WTC11 (cell line): ENCODE measurements around the gene FAR2.

ENCODE experiments used
- TCF7 ChIP-seq: sonication (generic); formaldehyde crosslinking; IDR thresholded peaks from 2 replicates; pipeline ENCODE4 v1.8.0; 2022; ENCODE audit warnings: mild to moderate bottlenecking, low read depth, missing genetic modification reagents, moderate library complexity
- ZNF232 ChIP-seq: sonication (generic); formaldehyde crosslinking; IDR thresholded peaks from 2 replicates; pipeline ENCODE4 v1.8.0; 2022; ENCODE audit warnings: mild to moderate bottlenecking, missing genetic modification reagents
- TF ChIP-seq, protein P1 (sequence below): sonication (generic); formaldehyde crosslinking; IDR thresholded peaks from 2 replicates; pipeline ENCODE4 v1.8.1; 2023; ENCODE audit warnings: mild to moderate bottlenecking, missing genetic modification reagents
- TF ChIP-seq, protein P2 (sequence below): sonication (generic); formaldehyde crosslinking; IDR thresholded peaks from 2 replicates; pipeline ENCODE4 v1.8.0; 2022; ENCODE audit warnings: missing genetic modification reagents
- TF ChIP-seq, protein P3 (sequence below): fragments of 200-600 bp; IDR thresholded peaks from 2 replicates; pipeline ENCODE4 v1.8.0; 2022; ENCODE audit warnings: antibody characterized with exemption
- TF ChIP-seq, protein P4 (sequence below): sonication (generic); formaldehyde crosslinking; IDR thresholded peaks from 2 replicates; pipeline ENCODE4 v1.8.1; 2023; ENCODE audit warnings: mild to moderate bottlenecking, missing genetic modification reagents, moderate library complexity
- TF ChIP-seq, protein P5 (sequence below): sonication (generic); formaldehyde crosslinking; conservative IDR thresholded peaks from 2 replicates; pipeline ENCODE4 v1.8.1; 2023; ENCODE audit warnings: mild to moderate bottlenecking, low read depth, missing genetic modification reagents, moderate library complexity

DNA sequence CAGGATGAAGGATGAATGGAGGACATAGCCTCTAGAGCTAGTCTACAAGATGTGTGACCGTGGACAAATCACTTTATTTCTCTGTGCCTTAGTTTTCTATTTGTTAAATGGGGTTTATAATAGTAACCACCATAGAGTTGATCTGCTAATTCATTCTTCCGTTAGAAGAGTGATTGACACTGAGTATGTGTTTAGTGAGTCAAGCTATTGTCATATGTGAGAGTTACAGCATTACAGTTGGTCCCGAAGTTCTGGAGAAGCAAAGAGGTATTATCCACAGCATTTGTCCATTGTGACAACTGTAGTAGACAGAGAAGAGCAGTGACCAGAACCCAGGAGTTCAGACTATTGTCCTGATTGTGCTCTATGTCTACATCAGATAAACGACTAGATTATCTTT, 14.1 kb downstream of the FAR2 start:
- TF ChIP-seq, protein P1, sequence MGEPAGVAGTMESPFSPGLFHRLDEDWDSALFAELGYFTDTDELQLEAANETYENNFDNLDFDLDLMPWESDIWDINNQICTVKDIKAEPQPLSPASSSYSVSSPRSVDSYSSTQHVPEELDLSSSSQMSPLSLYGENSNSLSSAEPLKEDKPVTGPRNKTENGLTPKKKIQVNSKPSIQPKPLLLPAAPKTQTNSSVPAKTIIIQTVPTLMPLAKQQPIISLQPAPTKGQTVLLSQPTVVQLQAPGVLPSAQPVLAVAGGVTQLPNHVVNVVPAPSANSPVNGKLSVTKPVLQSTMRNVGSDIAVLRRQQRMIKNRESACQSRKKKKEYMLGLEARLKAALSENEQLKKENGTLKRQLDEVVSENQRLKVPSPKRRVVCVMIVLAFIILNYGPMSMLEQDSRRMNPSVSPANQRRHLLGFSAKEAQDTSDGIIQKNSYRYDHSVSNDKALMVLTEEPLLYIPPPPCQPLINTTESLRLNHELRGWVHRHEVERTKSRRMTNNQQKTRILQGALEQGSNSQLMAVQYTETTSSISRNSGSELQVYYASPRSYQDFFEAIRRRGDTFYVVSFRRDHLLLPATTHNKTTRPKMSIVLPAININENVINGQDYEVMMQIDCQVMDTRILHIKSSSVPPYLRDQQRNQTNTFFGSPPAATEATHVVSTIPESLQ (CRISPR knock-in tag) = no peak
- TF ChIP-seq, protein P2, sequence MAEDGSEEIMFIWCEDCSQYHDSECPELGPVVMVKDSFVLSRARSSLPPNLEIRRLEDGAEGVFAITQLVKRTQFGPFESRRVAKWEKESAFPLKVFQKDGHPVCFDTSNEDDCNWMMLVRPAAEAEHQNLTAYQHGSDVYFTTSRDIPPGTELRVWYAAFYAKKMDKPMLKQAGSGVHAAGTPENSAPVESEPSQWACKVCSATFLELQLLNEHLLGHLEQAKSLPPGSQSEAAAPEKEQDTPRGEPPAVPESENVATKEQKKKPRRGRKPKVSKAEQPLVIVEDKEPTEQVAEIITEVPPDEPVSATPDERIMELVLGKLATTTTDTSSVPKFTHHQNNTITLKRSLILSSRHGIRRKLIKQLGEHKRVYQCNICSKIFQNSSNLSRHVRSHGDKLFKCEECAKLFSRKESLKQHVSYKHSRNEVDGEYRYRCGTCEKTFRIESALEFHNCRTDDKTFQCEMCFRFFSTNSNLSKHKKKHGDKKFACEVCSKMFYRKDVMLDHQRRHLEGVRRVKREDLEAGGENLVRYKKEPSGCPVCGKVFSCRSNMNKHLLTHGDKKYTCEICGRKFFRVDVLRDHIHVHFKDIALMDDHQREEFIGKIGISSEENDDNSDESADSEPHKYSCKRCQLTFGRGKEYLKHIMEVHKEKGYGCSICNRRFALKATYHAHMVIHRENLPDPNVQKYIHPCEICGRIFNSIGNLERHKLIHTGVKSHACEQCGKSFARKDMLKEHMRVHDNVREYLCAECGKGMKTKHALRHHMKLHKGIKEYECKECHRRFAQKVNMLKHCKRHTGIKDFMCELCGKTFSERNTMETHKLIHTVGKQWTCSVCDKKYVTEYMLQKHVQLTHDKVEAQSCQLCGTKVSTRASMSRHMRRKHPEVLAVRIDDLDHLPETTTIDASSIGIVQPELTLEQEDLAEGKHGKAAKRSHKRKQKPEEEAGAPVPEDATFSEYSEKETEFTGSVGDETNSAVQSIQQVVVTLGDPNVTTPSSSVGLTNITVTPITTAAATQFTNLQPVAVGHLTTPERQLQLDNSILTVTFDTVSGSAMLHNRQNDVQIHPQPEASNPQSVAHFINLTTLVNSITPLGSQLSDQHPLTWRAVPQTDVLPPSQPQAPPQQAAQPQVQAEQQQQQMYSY (CRISPR knock-in tag) = no peak
- TF ChIP-seq, protein P3, sequence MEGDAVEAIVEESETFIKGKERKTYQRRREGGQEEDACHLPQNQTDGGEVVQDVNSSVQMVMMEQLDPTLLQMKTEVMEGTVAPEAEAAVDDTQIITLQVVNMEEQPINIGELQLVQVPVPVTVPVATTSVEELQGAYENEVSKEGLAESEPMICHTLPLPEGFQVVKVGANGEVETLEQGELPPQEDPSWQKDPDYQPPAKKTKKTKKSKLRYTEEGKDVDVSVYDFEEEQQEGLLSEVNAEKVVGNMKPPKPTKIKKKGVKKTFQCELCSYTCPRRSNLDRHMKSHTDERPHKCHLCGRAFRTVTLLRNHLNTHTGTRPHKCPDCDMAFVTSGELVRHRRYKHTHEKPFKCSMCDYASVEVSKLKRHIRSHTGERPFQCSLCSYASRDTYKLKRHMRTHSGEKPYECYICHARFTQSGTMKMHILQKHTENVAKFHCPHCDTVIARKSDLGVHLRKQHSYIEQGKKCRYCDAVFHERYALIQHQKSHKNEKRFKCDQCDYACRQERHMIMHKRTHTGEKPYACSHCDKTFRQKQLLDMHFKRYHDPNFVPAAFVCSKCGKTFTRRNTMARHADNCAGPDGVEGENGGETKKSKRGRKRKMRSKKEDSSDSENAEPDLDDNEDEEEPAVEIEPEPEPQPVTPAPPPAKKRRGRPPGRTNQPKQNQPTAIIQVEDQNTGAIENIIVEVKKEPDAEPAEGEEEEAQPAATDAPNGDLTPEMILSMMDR = no peak
- TF ChIP-seq ZNF232 (CRISPR knock-in tag) (no peak), TCF7 (CRISPR knock-in tag) (no peak)
- TF ChIP-seq, protein P4, sequence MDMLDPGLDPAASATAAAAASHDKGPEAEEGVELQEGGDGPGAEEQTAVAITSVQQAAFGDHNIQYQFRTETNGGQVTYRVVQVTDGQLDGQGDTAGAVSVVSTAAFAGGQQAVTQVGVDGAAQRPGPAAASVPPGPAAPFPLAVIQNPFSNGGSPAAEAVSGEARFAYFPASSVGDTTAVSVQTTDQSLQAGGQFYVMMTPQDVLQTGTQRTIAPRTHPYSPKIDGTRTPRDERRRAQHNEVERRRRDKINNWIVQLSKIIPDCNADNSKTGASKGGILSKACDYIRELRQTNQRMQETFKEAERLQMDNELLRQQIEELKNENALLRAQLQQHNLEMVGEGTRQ (CRISPR knock-in tag) = no peak
- TF ChIP-seq, protein P5, sequence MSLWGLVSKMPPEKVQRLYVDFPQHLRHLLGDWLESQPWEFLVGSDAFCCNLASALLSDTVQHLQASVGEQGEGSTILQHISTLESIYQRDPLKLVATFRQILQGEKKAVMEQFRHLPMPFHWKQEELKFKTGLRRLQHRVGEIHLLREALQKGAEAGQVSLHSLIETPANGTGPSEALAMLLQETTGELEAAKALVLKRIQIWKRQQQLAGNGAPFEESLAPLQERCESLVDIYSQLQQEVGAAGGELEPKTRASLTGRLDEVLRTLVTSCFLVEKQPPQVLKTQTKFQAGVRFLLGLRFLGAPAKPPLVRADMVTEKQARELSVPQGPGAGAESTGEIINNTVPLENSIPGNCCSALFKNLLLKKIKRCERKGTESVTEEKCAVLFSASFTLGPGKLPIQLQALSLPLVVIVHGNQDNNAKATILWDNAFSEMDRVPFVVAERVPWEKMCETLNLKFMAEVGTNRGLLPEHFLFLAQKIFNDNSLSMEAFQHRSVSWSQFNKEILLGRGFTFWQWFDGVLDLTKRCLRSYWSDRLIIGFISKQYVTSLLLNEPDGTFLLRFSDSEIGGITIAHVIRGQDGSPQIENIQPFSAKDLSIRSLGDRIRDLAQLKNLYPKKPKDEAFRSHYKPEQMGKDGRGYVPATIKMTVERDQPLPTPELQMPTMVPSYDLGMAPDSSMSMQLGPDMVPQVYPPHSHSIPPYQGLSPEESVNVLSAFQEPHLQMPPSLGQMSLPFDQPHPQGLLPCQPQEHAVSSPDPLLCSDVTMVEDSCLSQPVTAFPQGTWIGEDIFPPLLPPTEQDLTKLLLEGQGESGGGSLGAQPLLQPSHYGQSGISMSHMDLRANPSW = no peak
